Hindlimb muscle (tissue), 1 donor: ENCODE data around the gene SYF2. TPM values are rescaled to one million over a fixed set of nuclear protein-coding genes. Genes with fewer than 3 reads are reported as not detected.

Source experiments
- DNase-seq: peaks from one replicate; pipeline ENCODE4 v3.0.0-alpha.2; 2013
- polyA plus RNA-seq: library from polyadenylated mRNA; unstranded; fragments of 120-200 nt; gene quantifications from one replicate; pipeline ENCODE4 v1.2.1, GENCODE V29; 2013; ENCODE audit not compliant: insufficient read length

The SYF2 gene
- polyA plus RNA-seq, 1 donor, result 54.1 TPM

GRCh38 chr1:25183126-25183980 lies 48.9 kb downstream of the SYF2 start:
- no peak for DNase-seq

- no peak for DNase-seq
Measured at GRCh38 chr1:25182629-25183028, 49.7 kb downstream of the SYF2 start.

- DNase-seq, result no peak
Measured at GRCh38 chr1:25180996-25181395, 51.3 kb downstream of the SYF2 start.

DNA sequence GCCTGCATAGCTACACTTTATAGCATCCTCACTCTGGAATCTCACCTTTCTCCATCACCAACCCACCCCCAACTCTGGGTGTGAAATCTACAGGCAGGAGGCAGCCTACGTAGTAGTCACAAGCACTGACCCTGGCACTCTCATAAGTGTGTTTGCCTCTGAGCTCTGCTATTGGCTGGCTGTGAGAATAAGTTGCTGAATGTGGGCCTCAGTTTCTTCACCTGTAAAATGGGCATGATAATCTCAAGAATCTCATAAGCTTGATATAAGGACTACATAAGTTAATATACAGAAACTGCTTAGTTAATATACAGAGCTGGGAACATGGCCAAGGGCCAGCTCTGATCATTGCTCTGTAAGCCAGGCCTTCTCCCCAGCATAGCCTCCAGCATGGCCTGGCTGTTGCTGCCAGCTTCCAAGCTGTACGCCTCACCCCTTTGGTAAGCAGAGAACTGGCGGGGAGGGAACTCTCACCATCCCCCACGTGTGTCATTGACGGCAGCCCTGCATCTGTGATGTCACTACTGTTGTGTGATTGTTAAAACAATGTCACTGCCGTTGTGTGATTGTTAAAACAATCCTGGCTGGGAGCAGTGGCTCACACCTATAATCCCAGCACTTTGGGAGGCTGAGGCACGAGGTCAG lies 53.3 kb downstream of the SYF2 start:
- DNase-seq, result no peak

DNA sequence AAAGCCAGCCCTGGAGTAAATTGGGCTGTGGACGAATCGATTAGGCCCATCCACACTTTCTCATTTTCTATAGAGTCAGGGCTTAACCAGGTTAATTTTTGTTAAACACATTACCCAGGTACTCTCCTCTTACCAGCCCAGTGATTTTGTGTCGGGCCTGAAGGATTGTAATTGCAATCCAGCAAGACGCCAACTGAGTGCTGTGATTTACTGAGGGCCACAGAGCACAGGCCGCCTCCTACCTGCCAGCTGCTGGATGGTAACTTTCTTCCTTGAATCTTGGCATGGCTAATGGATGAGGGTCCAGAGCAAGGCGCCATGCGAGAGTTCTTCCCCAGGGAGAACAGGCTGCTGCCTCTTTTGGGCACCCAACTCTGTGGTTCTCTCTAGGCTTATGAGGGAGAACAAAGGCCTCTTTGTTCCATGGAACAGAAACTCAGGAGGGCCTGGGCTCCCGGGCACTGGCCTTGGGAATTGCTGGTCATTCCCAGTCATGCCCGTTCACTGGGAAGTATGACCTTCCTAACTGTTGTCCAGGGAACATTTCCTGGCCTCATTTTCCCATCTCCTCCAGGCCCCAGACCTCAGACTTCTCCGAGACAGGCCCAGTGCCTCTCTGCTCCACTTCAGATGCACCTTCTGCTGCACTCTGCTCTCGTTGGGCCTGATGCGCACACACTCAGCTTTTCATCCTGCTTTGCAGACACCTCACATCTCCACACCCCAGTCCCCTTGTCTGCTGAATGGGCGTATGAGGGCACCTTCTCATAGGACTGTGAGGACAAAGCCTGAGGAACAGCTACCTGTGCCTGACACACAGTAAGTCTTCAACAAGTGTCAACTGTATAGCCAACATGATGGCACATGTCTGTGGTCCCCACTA lies 57.3 kb downstream of the SYF2 start:
- DNase-seq, result no peak

DNA sequence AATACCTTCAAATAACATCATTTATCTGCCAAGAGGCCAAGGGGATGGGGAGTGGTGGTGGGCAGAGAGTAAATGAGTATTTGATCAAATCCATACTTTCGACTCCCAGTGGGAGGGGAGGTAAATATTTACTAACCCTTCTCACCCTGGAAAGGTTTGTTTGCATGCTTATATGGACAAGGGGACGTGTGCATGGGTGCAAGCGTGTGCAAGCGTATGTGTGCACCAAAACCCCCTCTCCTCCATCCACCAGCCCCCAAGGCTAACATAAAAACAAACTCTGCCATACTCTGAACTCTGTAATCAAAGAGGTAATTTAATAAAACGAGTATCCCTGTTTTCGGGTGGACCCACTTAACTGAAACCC lies 58.0 kb downstream of the SYF2 start:
- no peak for DNase-seq

DNA sequence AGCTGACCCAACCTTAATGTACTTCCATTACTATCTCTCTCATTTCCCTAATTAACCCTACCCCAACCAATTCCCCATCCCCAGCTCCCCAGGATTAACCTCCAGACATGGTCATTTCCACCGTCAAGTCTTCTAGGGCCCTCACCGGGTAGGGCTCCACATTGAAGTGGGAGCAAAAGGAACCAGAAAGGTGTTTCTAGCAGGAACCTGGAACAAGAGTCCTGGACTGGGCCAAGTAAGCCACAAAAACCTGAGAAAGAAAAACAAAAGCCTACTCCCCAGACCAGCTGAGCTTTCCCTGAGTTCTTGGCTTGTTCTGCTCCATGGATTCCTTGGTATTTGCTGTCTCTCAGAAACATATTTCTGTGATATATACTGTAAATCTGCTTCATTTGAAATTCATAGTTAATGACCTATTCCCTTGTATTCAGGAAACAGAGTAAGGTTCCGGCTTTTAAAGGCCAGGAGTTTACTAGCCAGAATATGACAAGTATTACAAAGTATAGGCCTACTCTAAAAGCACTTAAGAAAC lies 58.4 kb downstream of the SYF2 start:
- no peak for DNase-seq

Other genes with a start within 250 kb of the SYF2 start
- gene RSRP1, start 15.0 kb upstream of the SYF2 start, polyA plus RNA-seq, result 60.9 TPM
- gene RHD, start 40.0 kb upstream of the SYF2 start, polyA plus RNA-seq, result 0.30 TPM
- gene TMEM50A, start 105.8 kb upstream of the SYF2 start, polyA plus RNA-seq, result 54.2 TPM
- 2.6 TPM for gene RHCE, start 188.3 kb upstream of the SYF2 start, polyA plus RNA-seq
- gene MACO1, start 198.4 kb upstream of the SYF2 start, polyA plus RNA-seq, result 20.0 TPM